Gastroesophageal sphincter (tissue), 3 donors: ENCODE data around the gene ZNF804B.

Source experiments
- POLR2A ChIP-seq, 2 donors: fragments of 450-650 bp; IDR thresholded peaks; one replicate each; pipeline ENCODE4 v1.6.1; 2017; ENCODE audit warnings: antibody characterized with exemption in 2 of 2, mild to moderate bottlenecking in 2 of 2, moderate library complexity in 1 of 2
- TF ChIP-seq, protein P1 (sequence below), 4 experiments: fragments of 200-600 bp in 2 of 4; fragments of 450-650 bp in 2 of 4; sonication (generic) in 1 of 4; IDR thresholded peaks; one replicate each; pipeline ENCODE4 v1.5.1; 2017 to 2019; ENCODE audit warnings: antibody characterized with exemption in 4 of 4, mild to moderate bottlenecking in 2 of 4, moderate library complexity in 2 of 4

DNA sequence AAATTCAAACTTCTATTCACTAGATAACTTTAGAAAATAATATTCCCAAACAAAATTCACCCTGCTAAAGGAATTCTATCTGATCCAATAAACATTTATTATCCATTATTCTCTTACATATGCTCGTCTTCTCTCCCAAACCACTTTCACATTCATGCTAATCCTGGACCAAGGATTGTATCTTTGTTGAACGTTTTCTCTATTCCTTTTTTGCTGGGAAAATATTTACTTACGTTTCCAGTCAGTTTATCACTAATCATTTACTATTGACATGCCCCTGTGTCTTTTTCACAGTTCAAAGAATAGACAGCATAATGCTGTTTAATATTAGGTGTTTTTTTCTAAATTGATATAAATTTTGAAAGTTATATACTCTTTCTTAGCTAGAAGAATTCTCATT lies 32.9 kb downstream of the ZNF804B start:
- TF ChIP-seq, protein P1, sequence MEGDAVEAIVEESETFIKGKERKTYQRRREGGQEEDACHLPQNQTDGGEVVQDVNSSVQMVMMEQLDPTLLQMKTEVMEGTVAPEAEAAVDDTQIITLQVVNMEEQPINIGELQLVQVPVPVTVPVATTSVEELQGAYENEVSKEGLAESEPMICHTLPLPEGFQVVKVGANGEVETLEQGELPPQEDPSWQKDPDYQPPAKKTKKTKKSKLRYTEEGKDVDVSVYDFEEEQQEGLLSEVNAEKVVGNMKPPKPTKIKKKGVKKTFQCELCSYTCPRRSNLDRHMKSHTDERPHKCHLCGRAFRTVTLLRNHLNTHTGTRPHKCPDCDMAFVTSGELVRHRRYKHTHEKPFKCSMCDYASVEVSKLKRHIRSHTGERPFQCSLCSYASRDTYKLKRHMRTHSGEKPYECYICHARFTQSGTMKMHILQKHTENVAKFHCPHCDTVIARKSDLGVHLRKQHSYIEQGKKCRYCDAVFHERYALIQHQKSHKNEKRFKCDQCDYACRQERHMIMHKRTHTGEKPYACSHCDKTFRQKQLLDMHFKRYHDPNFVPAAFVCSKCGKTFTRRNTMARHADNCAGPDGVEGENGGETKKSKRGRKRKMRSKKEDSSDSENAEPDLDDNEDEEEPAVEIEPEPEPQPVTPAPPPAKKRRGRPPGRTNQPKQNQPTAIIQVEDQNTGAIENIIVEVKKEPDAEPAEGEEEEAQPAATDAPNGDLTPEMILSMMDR (IDR thresholded peaks at IDR 0.05), result no peak
- TF ChIP-seq POLR2A (IDR thresholded peaks at IDR 0.05), result no peak
